GM10266 (cell line): ENCODE results near the gene AREL1.

Experiments
- DNase-seq: peaks from one replicate; pipeline ENCODE4 v3.0.0; 2012; ENCODE audit errors: extremely low spot score
- CTCF ChIP-seq: IDR thresholded peaks from 2 replicates; pipeline ENCODE4 v1.5.1; 2012; ENCODE audit warnings: mild to moderate bottlenecking, low read depth; ENCODE audit not compliant: control insufficient read depth, insufficient read depth; ENCODE audit errors: missing control alignments

Gene AREL1

GRCh38 chr14:74618078-74618952 lies 94.6 kb downstream of the AREL1 start:
- no peak for TF ChIP-seq CTCF
- DNase-seq = no peak

- DNase-seq = no peak
- no peak for TF ChIP-seq CTCF
Measured at GRCh38 chr14:74616996-74617700, 95.7 kb downstream of the AREL1 start.

GRCh38 chr14:74616507-74616906 lies 96.4 kb downstream of the AREL1 start:
- TF ChIP-seq CTCF = no peak
- no peak for DNase-seq

- DNase-seq = no peak
- TF ChIP-seq CTCF = no peak
Measured at GRCh38 chr14:74615735-74616134, 97.1 kb downstream of the AREL1 start.

GRCh38 chr14:74614508-74615495 lies 98.1 kb downstream of the AREL1 start:
- TF ChIP-seq CTCF = no peak
- DNase-seq = peak; percentile 50

GRCh38 chr14:74613211-74613914 lies 99.5 kb downstream of the AREL1 start:
- DNase-seq = no peak
- TF ChIP-seq CTCF = no peak
